Measurements from ENCODE around the gene PHGDH. TPM values are rescaled to one million over a fixed set of nuclear protein-coding genes. Genes with fewer than 3 reads are reported as not detected.

Gene PHGDH
- total RNA-seq, 1 donor: 184 TPM

GRCh38 chr1:119697598-119697997, 14.1 kb upstream of the PHGDH start:
- H3K27me3 ChIP-seq (ENCODE audit: insufficient read depth, low read length): no peaks in the 10 kb centered on the region
- H3K4me1 ChIP-seq (ENCODE audit: insufficient read depth, low read length): no peaks in the 10 kb centered on the region

DNA sequence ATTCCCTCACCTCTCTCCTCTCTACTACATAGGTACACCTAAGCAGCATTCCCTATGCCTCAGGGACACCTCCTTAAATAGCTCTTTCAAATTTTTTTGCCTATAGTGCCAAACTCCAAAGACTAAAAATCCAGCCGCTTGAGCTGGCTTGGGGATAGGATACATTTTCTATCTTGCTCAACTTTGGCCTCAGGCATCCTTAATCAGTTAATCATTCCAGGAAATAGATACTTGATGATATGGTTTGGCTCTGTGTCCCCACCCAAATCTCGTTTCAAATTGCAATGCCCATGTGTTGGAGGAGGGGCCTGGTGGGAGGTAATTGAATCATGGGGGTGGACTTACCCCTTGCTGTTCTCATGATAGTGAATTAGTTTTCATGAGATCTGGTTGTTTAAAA, 11.4 kb upstream of the PHGDH start:
- Histone ChIP-seq H3K79me2 (ENCODE audit: insufficient read depth, low read length) (no peaks in the 10 kb centered on the region), H3K4me2 (ENCODE audit: insufficient read depth, low read length) (no peak overlapping the region), H3K4me3 (ENCODE audit: insufficient read depth, low read length) (no peak overlapping the region), H4K20me1 (ENCODE audit: insufficient read depth, low read length) (no peaks in the 10 kb centered on the region), H3K4me1 (ENCODE audit: insufficient read depth, low read length) (peaks cover 3% of the 10 kb centered on the region), H2AFZ (ENCODE audit: low read length) (no peak overlapping the region), H3K36me3 (ENCODE audit: insufficient read depth, low read length) (no peaks in the 10 kb centered on the region), H3K9me3 (ENCODE audit: low read depth, low read length) (peaks cover 7% of the 10 kb centered on the region), H3K27ac (ENCODE audit: low read depth, low read length) (no peak overlapping the region), H3K27me3 (ENCODE audit: insufficient read depth, low read length) (no peaks in the 10 kb centered on the region)
- TF ChIP-seq, protein P1, sequence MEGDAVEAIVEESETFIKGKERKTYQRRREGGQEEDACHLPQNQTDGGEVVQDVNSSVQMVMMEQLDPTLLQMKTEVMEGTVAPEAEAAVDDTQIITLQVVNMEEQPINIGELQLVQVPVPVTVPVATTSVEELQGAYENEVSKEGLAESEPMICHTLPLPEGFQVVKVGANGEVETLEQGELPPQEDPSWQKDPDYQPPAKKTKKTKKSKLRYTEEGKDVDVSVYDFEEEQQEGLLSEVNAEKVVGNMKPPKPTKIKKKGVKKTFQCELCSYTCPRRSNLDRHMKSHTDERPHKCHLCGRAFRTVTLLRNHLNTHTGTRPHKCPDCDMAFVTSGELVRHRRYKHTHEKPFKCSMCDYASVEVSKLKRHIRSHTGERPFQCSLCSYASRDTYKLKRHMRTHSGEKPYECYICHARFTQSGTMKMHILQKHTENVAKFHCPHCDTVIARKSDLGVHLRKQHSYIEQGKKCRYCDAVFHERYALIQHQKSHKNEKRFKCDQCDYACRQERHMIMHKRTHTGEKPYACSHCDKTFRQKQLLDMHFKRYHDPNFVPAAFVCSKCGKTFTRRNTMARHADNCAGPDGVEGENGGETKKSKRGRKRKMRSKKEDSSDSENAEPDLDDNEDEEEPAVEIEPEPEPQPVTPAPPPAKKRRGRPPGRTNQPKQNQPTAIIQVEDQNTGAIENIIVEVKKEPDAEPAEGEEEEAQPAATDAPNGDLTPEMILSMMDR (IDR thresholded peaks at IDR 0.05; ENCODE audit: extremely low read depth, low read depth, low read length): no peak
- no peak for DNase-seq (ENCODE audit: insufficient read length, low spot score, missing footprints)

More at GRCh38 chr1:119697598-119697997, 14.1 kb upstream of the PHGDH start:
- H3K27ac ChIP-seq (ENCODE audit: low read depth, low read length): no peak overlapping the region
- TF ChIP-seq, protein P1 (IDR thresholded peaks at IDR 0.05; ENCODE audit: extremely low read depth, low read depth, low read length): no peak
- peaks cover 7% of the 10 kb centered on the region for H3K9me3 ChIP-seq (ENCODE audit: low read depth, low read length)
- no peak for DNase-seq (ENCODE audit: insufficient read length, low spot score, missing footprints)
- H3K4me2 ChIP-seq (ENCODE audit: insufficient read depth, low read length): no peak overlapping the region
- no peaks in the 10 kb centered on the region for H3K36me3 ChIP-seq (ENCODE audit: insufficient read depth, low read length)
- no peaks in the 10 kb centered on the region for H4K20me1 ChIP-seq (ENCODE audit: insufficient read depth, low read length)
- H3K79me2 ChIP-seq (ENCODE audit: insufficient read depth, low read length): no peaks in the 10 kb centered on the region
- H2AFZ ChIP-seq (ENCODE audit: low read length): no peak overlapping the region
- no peak overlapping the region for H3K4me3 ChIP-seq (ENCODE audit: insufficient read depth, low read length)

- H3K9me3 ChIP-seq (ENCODE audit: low read depth, low read length): peaks cover 7% of the 10 kb centered on the region
- H3K4me2 ChIP-seq (ENCODE audit: insufficient read depth, low read length): no peak overlapping the region
- no peak for DNase-seq (ENCODE audit: insufficient read length, low spot score, missing footprints)
- peaks cover 3% of the 10 kb centered on the region for H3K4me1 ChIP-seq (ENCODE audit: insufficient read depth, low read length)
- no peaks in the 10 kb centered on the region for H4K20me1 ChIP-seq (ENCODE audit: insufficient read depth, low read length)
- no peak overlapping the region for H2AFZ ChIP-seq (ENCODE audit: low read length)
- no peaks in the 10 kb centered on the region for H3K79me2 ChIP-seq (ENCODE audit: insufficient read depth, low read length)
- H3K36me3 ChIP-seq (ENCODE audit: insufficient read depth, low read length): no peaks in the 10 kb centered on the region
- H3K27me3 ChIP-seq (ENCODE audit: insufficient read depth, low read length): no peaks in the 10 kb centered on the region
- H3K27ac ChIP-seq (ENCODE audit: low read depth, low read length): no peak overlapping the region
- TF ChIP-seq, protein P1 (IDR thresholded peaks at IDR 0.05; ENCODE audit: extremely low read depth, low read depth, low read length): no peak
- H3K4me3 ChIP-seq (ENCODE audit: insufficient read depth, low read length): no peak overlapping the region
These were observed 10.1 kb upstream of the PHGDH start for GRCh38 chr1:119701659-119702058.

- H3K4me3 ChIP-seq (ENCODE audit: insufficient read depth, low read length): no peak overlapping the region
- H3K36me3 ChIP-seq (ENCODE audit: insufficient read depth, low read length): no peaks in the 10 kb centered on the region
- no peak for DNase-seq (ENCODE audit: insufficient read length, low spot score, missing footprints)
- peak overlapping the region; percentile 25 for H2AFZ ChIP-seq (ENCODE audit: low read length)
- H3K27ac ChIP-seq (ENCODE audit: low read depth, low read length): no peak overlapping the region
- no peak overlapping the region for H3K4me2 ChIP-seq (ENCODE audit: insufficient read depth, low read length)
- H3K4me1 ChIP-seq (ENCODE audit: insufficient read depth, low read length): peaks cover 3% of the 10 kb centered on the region
- no peaks in the 10 kb centered on the region for H3K79me2 ChIP-seq (ENCODE audit: insufficient read depth, low read length)
- peaks cover 7% of the 10 kb centered on the region for H3K9me3 ChIP-seq (ENCODE audit: low read depth, low read length)
- H4K20me1 ChIP-seq (ENCODE audit: insufficient read depth, low read length): no peaks in the 10 kb centered on the region
- TF ChIP-seq, protein P1 (IDR thresholded peaks at IDR 0.05; ENCODE audit: extremely low read depth, low read depth, low read length): no peak
- no peaks in the 10 kb centered on the region for H3K27me3 ChIP-seq (ENCODE audit: insufficient read depth, low read length)
These were observed 9.3 kb upstream of the PHGDH start for GRCh38 chr1:119702384-119702783.

All from osteoblast (primary cell).